Large intestine (tissue), 3 donors: Measurements from ENCODE around the gene TBX2. TPM values are rescaled to one million over a fixed set of nuclear protein-coding genes. Genes with fewer than 3 reads are reported as not detected.

ENCODE experiments used
- DNase-seq, 2 donors: peaks; one replicate each; pipeline versions ENCODE4 v3.0.0 to v3.0.0-alpha.2; 2013
- H3K27ac ChIP-seq: one replicate; pipeline ENCODE4 v1.5.1; 2013; ENCODE audit warnings: low read length
- H3K27me3 ChIP-seq: 2 replicates; pipeline ENCODE4 v1.6.1; 2013; ENCODE audit warnings: low read length; ENCODE audit not compliant: control insufficient read depth, insufficient read depth
- H3K36me3 ChIP-seq: 2 replicates; pipeline ENCODE4 v1.6.1; 2013; ENCODE audit warnings: low read length; ENCODE audit not compliant: control insufficient read depth, insufficient read depth
- H3K4me1 ChIP-seq: one replicate; pipeline ENCODE4 v1.6.1; 2013; ENCODE audit warnings: low read length; ENCODE audit not compliant: control insufficient read depth, insufficient read depth
- H3K4me3 ChIP-seq: one replicate; pipeline ENCODE4 v1.5.1; 2013; ENCODE audit warnings: low read length
- H3K9me3 ChIP-seq: one replicate; pipeline ENCODE4 v1.6.1; 2013; ENCODE audit warnings: mild to moderate bottlenecking, low read depth, low read length, moderate library complexity; ENCODE audit not compliant: control insufficient read depth
- WGBS: methylation state at CpG from one replicate; pipeline ENCODE4 v1.1.5; 2013; ENCODE audit warnings: low lambda C conversion rate; ENCODE audit not compliant: insufficient coverage; 5-methylcytosine and 5-hydroxymethylcytosine counted together
- polyA plus RNA-seq: library from polyadenylated mRNA; unstranded; fragments of 120-200 nt; gene quantifications from one replicate; pipeline ENCODE4 v1.2.1, GENCODE V29; 2013

The TBX2 gene
- polyA plus RNA-seq, 1 donor = 12.0 TPM

DNA sequence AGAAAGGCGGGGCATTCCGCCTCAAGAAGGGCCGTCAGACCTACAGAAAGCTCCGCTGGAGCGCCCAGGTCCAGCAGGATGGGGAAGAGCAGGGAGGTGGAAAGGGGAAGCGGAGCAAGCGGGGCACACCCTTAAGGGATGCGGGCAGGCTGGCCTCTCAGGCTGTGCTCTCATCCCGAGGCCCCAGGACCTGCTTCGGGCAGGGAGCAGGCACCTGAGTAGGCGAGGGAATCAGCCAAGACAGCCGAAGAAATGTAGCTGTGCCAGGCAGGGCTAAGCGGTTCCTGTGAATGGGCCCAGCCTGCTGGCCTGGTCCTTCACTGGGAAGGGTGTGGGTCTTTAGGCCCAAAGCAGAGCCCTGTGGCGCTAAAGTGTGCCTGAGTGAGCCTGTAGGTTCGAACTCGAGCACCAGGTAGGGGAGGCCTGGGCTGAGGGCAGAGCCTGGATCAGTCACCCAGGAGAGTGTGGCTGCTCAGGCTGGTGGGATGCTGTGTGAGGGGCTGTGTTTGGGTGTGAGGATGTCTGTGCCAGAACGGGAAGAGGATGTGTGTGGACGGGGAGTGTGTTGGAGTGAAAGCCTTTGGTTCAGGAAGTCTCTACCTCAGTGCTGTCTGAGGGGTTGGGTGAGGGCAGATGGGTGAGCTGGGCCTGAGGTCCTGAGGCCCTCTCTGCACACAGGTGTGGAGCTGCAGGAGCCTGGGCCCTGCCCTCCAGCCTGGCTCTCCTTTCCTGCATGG is 55.8 kb downstream of the TBX2 start:
- no peak for DNase-seq
- peaks cover 94% of the 10 kb centered on the region for H3K27me3 ChIP-seq
- peaks cover 31% of the 10 kb centered on the region for H3K9me3 ChIP-seq
- H3K36me3 ChIP-seq = no peaks in the 10 kb centered on the region
- no CpG with 5 or more reads among the region's 18 CpGs for WGBS
- H3K4me3 ChIP-seq = no peak overlapping the region
- no peak overlapping the region for H3K27ac ChIP-seq
- H3K4me1 ChIP-seq = peaks cover 60% of the 10 kb centered on the region

DNA sequence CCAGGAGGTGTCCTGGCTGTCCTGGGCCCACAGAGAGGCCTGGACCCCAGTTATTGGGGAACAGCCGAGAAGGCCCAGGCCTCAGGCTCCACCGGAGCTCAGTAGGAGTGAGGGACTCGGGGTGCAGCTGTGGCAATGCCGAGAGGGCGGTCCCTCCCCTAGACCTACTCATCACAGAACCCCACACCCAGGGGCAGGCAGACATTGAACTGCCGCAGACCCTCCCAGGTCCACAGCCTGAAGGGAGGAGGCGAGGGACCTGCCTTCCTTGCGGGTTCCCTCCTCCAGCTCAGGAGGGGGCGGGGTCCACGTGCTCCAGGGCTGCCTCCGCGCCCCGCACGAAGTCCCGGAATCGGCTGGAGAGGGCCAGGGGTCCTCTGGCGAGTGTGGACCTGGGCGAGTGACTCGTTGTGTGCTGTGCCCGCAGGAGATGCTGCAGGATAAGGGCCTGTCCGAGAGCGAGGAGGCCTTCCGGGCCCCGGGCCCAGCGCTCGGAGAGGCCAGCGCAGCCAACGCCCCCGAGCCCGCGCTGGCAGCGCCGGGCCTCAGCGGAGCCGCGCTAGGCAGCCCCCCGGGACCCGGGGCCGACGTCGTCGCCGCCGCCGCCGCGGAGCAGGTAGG is 56.5 kb downstream of the TBX2 start:
- H3K36me3 ChIP-seq = no peaks in the 10 kb centered on the region
- H3K4me1 ChIP-seq = peaks cover 66% of the 10 kb centered on the region
- peaks cover 31% of the 10 kb centered on the region for H3K9me3 ChIP-seq
- H3K4me3 ChIP-seq = no peak overlapping the region
- DNase-seq = no peak
- peaks cover 94% of the 10 kb centered on the region for H3K27me3 ChIP-seq
- no peak overlapping the region for H3K27ac ChIP-seq
- WGBS = no CpG with 5 or more reads among the region's 47 CpGs

DNA sequence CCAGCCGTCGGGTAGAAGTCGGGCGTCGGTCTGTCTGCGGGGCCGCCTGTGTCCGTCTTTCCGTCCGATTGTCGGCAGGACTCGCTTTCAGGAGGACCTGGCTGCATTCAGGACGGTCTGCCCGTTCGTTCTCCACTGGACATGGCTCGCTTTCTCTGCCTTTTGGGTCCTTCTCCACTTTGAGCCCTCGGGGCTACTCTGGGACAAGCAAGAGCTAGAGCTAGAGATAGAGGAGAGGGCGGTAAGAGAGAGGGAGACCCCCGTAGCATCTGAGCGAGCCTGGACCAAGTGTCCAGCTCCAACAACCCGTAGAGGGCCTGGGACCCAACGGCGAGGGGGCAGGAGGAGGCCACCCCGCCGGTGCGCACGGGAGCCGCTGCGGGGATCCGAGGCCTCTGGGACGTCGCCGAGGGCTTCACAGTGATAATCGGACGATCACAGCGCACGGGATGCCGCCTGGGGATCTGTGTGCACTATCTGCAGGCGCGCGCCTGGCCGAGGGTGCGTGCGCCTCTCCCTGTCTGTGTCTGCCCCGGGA is 57.1 kb downstream of the TBX2 start:
- H3K27me3 ChIP-seq = peaks cover 94% of the 10 kb centered on the region
- H3K9me3 ChIP-seq = peaks cover 29% of the 10 kb centered on the region
- WGBS = no CpG with 5 or more reads among the region's 45 CpGs
- DNase-seq = no peak
- H3K4me3 ChIP-seq = no peak overlapping the region
- no peaks in the 10 kb centered on the region for H3K36me3 ChIP-seq
- H3K4me1 ChIP-seq = peaks cover 72% of the 10 kb centered on the region
- no peak overlapping the region for H3K27ac ChIP-seq

DNA sequence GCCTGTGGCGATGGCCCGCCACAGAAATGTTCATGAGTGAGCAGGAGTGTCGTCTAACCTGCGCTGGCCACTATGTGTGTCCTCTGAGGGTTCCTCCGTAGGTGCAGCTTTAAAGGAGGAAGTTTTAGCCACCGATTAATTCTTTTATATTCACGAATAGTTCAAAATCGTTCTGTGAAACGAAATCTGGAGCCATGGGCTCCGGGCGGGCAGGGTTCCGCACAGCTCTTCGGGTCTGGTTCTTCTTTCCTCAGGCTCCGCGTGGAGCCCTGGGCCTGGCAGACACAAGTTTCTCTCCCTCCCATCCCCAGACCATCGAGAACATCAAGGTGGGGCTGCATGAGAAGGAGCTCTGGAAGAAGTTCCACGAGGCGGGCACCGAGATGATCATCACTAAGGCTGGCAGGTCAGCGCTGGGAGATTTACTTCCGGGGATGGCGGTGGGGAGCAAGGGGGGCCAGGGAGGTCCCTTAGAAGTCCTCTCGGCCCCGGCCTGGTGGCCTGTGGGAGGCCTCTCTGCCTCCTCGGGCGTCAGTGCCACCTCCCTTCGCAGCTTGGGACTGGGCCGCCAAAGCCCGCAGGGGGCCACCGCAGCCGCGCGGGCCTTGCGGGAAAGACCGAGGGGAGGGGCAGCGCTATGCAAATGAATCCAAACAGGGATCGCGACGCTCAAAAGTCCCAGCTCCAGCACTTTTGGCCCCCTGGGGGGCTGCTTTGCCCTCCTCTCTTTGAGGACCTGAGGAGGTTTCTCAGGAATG is 57.8 kb downstream of the TBX2 start:
- Histone ChIP-seq H3K27ac (no peak overlapping the region), H3K4me1 (peaks cover 74% of the 10 kb centered on the region)
- no peak for DNase-seq

GRCh38 chr17:61458000-61458399 is 58.4 kb downstream of the TBX2 start:
- Histone ChIP-seq H3K4me1 (peaks cover 80% of the 10 kb centered on the region), H3K36me3 (no peaks in the 10 kb centered on the region), H3K9me3 (peaks cover 25% of the 10 kb centered on the region), H3K27ac (no peak overlapping the region), H3K27me3 (peaks cover 93% of the 10 kb centered on the region), H3K4me3 (no peak overlapping the region)
- 0% methylated on average over 3 of the region's 14 CpGs for WGBS
- DNase-seq = no peak

More for the DNA sequence above, 57.8 kb downstream of the TBX2 start:
- Histone ChIP-seq H3K4me3 (no peak overlapping the region), H3K9me3 (peaks cover 28% of the 10 kb centered on the region), H3K27me3 (peaks cover 93% of the 10 kb centered on the region), H3K36me3 (no peaks in the 10 kb centered on the region)
- no CpG with 5 or more reads among the region's 39 CpGs for WGBS

GRCh38 chr17:61458421-61459141 is 58.9 kb downstream of the TBX2 start:
- no peaks in the 10 kb centered on the region for H3K36me3 ChIP-seq
- H3K27me3 ChIP-seq = peaks cover 94% of the 10 kb centered on the region
- WGBS = no CpG with 5 or more reads among the region's 5 CpGs
- no peak overlapping the region for H3K4me3 ChIP-seq
- peaks cover 86% of the 10 kb centered on the region for H3K4me1 ChIP-seq
- H3K9me3 ChIP-seq = peaks cover 25% of the 10 kb centered on the region
- no peak overlapping the region for H3K27ac ChIP-seq
- DNase-seq = no peak

Other genes starting within 250 kb of the TBX2 start
- 0.10 TPM for gene TBX4, start 52.6 kb downstream of the TBX2 start, polyA plus RNA-seq
- gene NACA2, start 191.4 kb downstream of the TBX2 start, polyA plus RNA-seq = 0.81 TPM